HG03354 (cell line): ENCODE data around the gene ANTXR2.
"Not testable (repeated sequence)": the region's sequence is repeated elsewhere in the genome, so short reads cannot be mapped to it uniquely, and the experiment has no call there.

Source experiments
- ATAC-seq: cut with Tn5 transposase; IDR thresholded peaks from one replicate; pipeline ENCODE4 v1.9.1; 2021; ENCODE audit warnings: mild to moderate bottlenecking; ENCODE audit not compliant: unreplicated experiment, poor library complexity, severe bottlenecking

Gene ANTXR2

DNA sequence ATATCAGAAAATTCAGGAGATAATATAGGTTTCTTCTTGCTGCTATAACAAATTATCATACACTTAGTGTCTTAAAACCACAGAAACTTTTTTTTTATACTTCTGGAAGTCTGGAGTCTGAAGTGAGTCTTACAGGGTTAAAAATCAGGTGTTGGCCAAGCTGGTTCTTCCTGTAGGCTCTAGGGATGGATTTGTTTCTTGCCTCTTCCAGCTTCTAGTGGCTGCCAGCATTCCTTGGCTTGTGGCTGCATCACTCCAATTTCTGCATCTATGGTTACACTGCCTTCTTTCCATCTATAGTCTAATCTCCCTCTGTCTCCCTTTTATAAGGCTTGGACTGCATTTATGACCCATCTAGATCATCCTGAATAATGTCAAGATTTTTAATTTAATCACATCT is 68.7 kb downstream of the ANTXR2 start:
- ATAC-seq, result no peak

DNA sequence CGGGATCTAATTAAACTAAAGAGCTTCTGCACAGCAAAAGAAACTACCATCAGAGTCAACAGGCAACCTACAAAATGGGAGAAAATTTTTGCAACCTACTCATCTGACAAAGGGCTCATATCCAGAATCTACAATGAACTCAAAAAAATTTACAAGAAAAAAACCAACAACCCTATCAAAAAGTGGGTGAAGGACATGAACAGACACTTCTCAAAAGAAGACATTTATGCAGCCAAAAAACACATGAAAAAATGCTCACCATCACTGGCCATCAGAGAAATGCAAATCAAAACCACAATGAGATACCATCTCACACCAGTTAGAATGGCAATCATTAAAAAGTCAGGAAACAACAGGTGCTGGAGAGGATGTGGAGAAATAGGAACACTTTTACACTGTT is 70.5 kb downstream of the ANTXR2 start:
- ATAC-seq, result not testable (repeated sequence)

DNA sequence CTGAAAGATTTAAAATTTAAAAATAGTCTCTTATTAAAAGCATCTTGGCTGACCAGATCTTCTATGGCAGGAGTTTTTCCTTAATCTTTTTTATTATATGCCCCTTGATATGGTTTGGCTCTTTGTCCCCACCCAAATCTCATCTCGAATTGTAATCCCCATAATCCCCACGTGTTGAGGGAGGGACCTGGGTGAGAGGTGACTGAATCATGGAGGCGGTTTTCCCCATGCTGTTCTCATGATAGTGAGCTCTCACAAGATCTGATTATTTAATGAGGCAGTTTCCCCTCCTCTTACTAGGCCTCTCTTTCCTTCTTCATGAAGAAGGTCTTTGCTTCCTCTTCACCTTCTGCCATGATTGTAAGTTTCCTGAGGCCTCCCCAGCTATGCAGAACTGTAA is 74.0 kb downstream of the ANTXR2 start:
- not testable (repeated sequence) for ATAC-seq

- ATAC-seq, result no peak
Measured at GRCh38 chr4:79998201-79998600, 74.8 kb downstream of the ANTXR2 start.

DNA sequence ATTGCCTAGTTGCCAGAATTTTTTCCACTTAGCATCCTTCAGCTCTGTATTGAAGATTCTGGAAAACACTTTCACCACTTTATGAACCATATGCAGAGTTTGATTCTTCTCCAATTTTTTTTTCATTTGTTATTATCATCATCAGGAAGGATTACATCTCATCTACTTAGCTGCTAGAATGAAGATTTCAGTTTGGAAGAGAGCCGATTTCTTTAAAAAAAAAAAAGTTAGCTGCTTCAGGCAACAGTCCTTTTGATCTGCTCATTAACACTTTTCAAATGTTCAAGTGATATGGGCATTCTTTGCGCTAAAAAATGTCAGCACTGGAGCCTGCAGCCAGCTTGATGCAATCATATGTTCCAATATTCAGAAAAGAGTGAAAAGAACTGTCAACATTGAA is 76.2 kb downstream of the ANTXR2 start:
- ATAC-seq, result no peak

DNA sequence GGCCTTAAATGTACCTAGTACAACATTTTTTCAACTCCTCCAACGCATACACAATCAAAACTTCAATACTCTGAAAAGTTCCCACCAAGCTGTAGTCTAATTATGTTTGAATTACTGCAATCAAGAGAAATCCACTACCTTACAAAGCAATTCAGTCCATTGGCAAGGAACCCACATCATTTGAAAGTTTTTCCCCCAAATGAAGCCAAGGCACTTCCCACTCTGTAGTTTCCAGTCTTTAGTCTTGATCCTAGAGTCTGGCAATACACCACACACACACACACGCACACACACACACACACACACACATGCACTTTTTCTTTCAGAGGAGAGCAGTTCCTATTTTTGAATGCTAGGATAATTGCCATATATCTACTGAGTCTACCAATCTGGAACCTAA is 79.6 kb downstream of the ANTXR2 start:
- ATAC-seq, result no peak

- ATAC-seq, result no peak
Measured at GRCh38 chr4:79991601-79992000, 81.4 kb downstream of the ANTXR2 start.

- ATAC-seq, result not testable (repeated sequence)
Measured at GRCh38 chr4:79991100-79991499, 81.9 kb downstream of the ANTXR2 start.

GRCh38 chr4:79987401-79987800 is 85.6 kb downstream of the ANTXR2 start:
- no peak for ATAC-seq

GRCh38 chr4:79983431-79983830 is 89.6 kb downstream of the ANTXR2 start:
- ATAC-seq, result no peak

- no peak for ATAC-seq
Measured at GRCh38 chr4:79982601-79983322, 90.3 kb downstream of the ANTXR2 start.

GRCh38 chr4:79980448-79980847 is 92.6 kb downstream of the ANTXR2 start:
- no peak for ATAC-seq

DNA sequence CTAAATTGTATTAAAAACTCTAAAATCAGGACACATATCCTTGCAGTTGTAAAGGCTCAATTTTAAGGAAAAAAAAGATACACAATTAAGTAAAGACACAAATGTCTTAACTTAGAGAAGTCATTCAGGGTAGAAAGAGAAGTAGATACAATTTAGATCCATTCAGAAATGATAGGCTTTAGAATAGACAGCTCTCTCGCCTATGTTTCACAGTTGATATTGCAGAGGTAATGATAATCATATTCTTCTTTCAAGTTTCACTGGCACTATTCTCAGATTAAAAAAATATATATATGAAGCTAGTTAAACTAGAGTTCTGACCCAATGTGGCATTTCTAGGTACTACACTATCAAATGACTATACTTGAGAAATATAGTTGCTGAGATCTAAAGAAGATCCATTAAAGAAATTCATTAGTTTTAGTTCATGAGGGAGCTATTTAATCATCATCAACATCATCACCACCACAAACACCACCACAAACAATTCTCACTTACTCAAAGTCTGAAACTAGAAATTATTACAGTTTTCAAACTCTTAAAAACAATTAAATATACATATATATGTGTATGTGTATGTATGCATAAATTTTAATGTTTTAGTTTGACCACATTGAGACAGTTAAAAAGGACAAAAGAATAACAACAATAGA is 93.1 kb downstream of the ANTXR2 start:
- no peak for ATAC-seq

DNA sequence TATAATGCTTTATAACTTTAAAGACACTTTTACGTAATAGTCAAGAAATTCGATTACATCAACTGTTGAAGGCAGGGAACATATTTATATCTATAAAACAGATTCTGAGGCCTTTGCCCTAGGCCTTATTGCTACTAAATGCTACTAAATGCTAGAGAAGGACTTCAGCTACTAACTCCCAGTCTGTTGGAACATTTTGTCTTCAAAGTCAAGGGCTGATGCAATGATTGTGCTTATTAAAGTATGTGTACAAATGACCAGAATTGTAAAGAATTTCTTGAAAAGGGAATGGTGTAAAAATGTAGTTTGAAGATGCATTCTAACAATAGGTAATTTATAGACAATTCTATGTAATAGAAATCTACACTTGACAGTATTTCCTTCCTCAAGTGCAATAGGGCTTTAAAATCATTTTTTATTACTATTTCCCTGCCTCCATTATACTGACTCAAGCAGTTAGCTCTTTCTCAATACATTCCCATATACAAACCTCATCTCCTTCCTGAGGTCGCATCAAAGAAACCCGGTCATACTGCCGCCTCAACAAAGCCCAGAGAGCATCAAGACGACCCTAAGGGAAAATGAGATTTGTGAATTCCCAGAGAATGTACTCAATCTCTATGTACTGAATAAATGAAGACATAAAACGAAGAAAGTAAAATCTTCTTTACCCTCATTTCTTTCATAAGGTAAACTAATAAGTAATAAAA is 95.7 kb downstream of the ANTXR2 start:
- no peak for ATAC-seq

DNA sequence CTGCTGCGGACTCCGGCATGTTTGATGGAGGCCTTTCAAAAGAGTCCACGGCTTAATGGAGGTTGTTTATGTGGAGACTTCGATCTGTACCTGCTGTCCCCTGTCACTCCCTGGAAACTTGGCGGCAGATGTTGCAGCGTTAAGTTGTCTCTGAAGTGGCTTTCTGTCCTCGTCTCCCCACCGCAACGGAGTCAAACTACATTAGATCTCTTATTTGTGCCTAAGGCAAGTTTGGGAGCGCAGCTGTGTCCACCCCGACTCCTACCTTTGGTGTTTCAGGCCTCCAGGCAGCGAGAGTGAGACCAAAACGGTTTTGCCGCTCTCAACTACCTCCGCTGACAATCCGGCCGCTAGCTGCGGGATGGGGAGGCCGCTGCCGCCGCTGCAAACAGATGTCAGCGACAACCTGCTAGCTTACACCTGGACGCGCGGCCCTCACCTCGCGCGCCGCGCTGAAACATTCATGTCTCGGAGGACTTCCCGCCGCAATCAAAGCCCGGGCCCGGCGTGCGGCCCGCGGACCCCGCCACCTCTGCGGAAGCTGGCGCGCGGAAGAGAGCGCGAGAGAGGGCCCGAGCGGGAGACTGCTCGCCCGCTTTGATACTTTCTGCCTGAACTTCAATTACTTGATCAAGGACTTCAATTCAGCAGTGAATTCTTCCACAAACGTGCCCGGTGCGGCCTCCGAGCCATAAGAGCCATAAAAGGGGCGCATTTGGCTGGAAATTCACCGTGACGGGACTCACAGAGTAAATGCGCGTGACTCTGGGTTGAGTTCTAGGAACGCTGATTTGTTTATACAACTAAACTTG is 108.4 kb downstream of the ANTXR2 start:
- ATAC-seq, result no peak

DNA sequence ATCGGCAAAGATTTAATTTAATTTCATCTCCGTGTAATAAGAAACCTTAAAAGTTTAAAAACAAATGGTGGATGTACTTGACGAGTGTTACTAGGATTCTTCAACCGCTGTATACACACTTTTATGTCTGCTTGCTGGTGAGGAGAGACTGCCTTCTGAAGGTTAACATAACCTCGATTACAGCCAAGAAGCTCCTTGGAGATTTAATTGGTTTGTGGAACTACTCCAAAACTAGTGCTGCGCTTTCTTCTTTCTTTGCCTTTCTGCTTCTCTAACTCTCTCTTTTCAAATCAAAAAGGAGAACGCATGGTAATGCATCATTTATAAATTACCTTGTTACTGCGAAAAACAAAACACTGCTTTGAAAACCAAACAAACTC is 109.0 kb downstream of the ANTXR2 start:
- ATAC-seq, result no peak

DNA sequence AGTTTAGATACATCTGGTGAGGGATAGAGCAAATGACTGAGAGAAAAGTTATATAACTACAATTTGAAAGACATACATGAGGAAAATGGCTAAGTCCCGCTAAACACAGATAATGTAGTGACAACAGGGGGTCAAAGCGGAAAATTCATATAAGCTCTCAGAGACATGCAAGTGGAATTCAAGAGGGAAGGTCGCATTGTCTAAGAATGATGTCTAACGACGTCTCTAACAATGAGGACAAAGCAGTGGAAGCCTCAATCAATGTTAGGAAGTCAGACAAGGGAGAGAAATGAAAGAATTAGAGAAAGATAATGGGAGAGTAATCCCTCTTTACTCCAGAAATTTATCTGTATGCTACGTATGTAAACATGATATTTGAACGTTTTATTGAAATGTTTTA is 113.4 kb downstream of the ANTXR2 start:
- no peak for ATAC-seq

- ATAC-seq, result no peak
Measured at GRCh38 chr4:79958466-79959264, 114.4 kb downstream of the ANTXR2 start.

DNA sequence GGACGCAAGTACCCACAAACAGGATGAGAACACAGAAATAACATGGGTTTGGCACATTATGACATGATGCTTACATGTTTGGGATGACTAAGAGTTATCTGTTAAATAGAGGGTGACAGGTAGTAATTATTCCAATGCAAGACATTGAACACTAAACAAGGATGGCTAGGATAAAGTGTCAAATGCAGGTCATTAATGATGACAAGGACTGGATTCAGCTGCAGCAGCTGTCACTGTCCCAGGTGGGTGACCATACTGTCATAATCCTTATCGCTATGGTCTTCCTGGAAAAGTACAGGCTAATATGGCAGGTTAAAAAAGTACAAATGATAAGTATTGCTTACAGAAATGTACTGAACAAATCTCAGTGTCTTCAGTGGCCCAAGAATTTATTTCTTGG is 123.9 kb downstream of the ANTXR2 start:
- no peak for ATAC-seq
